Astrocyte (in vitro differentiated cells and primary cell): ENCODE measurements around the gene IDH2.
A peak's percentile ranks its signal among the peaks of the same experiment; 100 is the strongest.

ENCODE experiments used
- CTCF ChIP-seq: IDR thresholded peaks from 2 replicates; pipeline ENCODE4 v1.5.1; 2011; ENCODE audit warnings: low read depth, mild to moderate bottlenecking, inconsistent platforms, low read length, moderate library complexity; ENCODE audit not compliant: insufficient read depth
- EZH2 ChIP-seq: IDR thresholded peaks from 2 replicates; pipeline ENCODE4 v1.6.1; 2012; ENCODE audit warnings: mild to moderate bottlenecking, low read length, inconsistent platforms; ENCODE audit not compliant: insufficient read depth

GRCh38 chr15:90086868-90087268, 15.4 kb downstream of the IDH2 start:
- TF ChIP-seq CTCF, result peak; percentile 69
- no peak for TF ChIP-seq EZH2
